MCF 10A (cell line): Measurements from ENCODE around the gene HOXB5. TPM values are rescaled to one million over a fixed set of nuclear protein-coding genes. Genes with fewer than 3 reads are reported as not detected.

Source experiments
- BruUV-seq: library from RNA; stranded (reverse); fragments of 400-500 nt; replicated peaks from 2 replicates; lab custom pipeline; 2021; lab: Mats Ljungman, UMichigan
- CTCF ChIA-PET: fragments of 300-600 bp; sonication (Branson Sonifier 250); formaldehyde crosslinking; extraction: SDS; loops from one replicate; lab custom pipeline; 2021; ENCODE audit warnings: antibody characterized with exemption, inconsistent platforms; lab: Yijun Ruan, JAX
- POLR2A ChIA-PET: fragments of 300-600, 350-650 bp; sonication (Branson Sonifier 250); formaldehyde crosslinking; extraction: SDS; loops from one replicate; lab custom pipeline; 2020; ENCODE audit warnings: antibody characterized with exemption, inconsistent platforms; lab: Yijun Ruan, JAX
- DNase-seq: peaks from one replicate; pipeline ENCODE4 v3.0.0-alpha.2; 2018; ENCODE audit not compliant: unreplicated experiment
- H3K27ac Mint-ChIP-seq: one replicate; pipeline ENCODE4 v1.8.0; 2022; ENCODE audit warnings: mild to moderate bottlenecking, low read depth, mixed read lengths; ENCODE audit not compliant: unreplicated experiment
- H3K27me3 Mint-ChIP-seq: one replicate; pipeline ENCODE4 v1.8.0; 2022; ENCODE audit warnings: mixed read lengths; ENCODE audit not compliant: insufficient read depth, unreplicated experiment
- H3K36me3 Mint-ChIP-seq: one replicate; pipeline ENCODE4 v1.8.0; 2022; ENCODE audit warnings: mild to moderate bottlenecking, moderate library complexity, mixed read lengths; ENCODE audit not compliant: insufficient read depth, unreplicated experiment
- H3K4me1 Mint-ChIP-seq: one replicate; pipeline ENCODE4 v1.8.0; 2022; ENCODE audit warnings: mixed read lengths; ENCODE audit not compliant: insufficient read depth, unreplicated experiment
- H3K4me3 Mint-ChIP-seq: one replicate; pipeline ENCODE4 v1.8.0; 2022; ENCODE audit warnings: mild to moderate bottlenecking, moderate library complexity, mixed read lengths; ENCODE audit not compliant: unreplicated experiment
- H3K9me3 Mint-ChIP-seq: one replicate; pipeline ENCODE4 v1.8.0; 2022; ENCODE audit warnings: mixed read lengths; ENCODE audit not compliant: unreplicated experiment
- CTCF ChIP-seq: fragments of 200-600 bp; IDR thresholded peaks from one replicate; pipeline ENCODE4 v1.8.0; 2022; ENCODE audit warnings: antibody characterized with exemption, mild to moderate bottlenecking; ENCODE audit not compliant: unreplicated experiment
- intact Hi-C: fragments of 100-400 bp; cut with micrococcal nuclease; formaldehyde crosslinking; loops from 2 replicates; pipeline ENCODE4 v1.14.1; 2022
- total RNA-seq: library from RNA; stranded (reverse); gene quantifications from 2 replicates; pipeline ENCODE4 v1.2.3, GENCODE V29; 2022

The HOXB5 gene
- total RNA-seq, 1 experiment from 2014 or later: not detected

GRCh38 chr17:48597528-48597777 is 3.9 kb upstream of the HOXB5 start:
- no TSS peak for BruUV-seq
- peak overlapping the region; percentile 66 for H3K4me3 Mint-ChIP-seq
- ChIA-PET POLR2A (no interaction called here), CTCF (interaction anchor here (0.7 kb wide), 1 partner anchor 205 kb away, joined by 3 read pairs; no protein-coding TSS in a partner anchor)
- TF ChIP-seq CTCF: no peak
- peak overlapping the region; percentile 46 for H3K27ac Mint-ChIP-seq
- no peaks in the 10 kb centered on the region for H3K36me3 Mint-ChIP-seq
- intact Hi-C loops: no loop called here
- peaks cover 56% of the 10 kb centered on the region for H3K27me3 Mint-ChIP-seq
- no peaks in the 10 kb centered on the region for H3K4me1 Mint-ChIP-seq
- H3K9me3 Mint-ChIP-seq: no peaks in the 10 kb centered on the region
- no peak for DNase-seq

- intact Hi-C loops: no loop called here
- H3K4me1 Mint-ChIP-seq: no peaks in the 10 kb centered on the region
Measured at GRCh38 chr17:48596735-48597527, 3.4 kb upstream of the HOXB5 start.

DNA sequence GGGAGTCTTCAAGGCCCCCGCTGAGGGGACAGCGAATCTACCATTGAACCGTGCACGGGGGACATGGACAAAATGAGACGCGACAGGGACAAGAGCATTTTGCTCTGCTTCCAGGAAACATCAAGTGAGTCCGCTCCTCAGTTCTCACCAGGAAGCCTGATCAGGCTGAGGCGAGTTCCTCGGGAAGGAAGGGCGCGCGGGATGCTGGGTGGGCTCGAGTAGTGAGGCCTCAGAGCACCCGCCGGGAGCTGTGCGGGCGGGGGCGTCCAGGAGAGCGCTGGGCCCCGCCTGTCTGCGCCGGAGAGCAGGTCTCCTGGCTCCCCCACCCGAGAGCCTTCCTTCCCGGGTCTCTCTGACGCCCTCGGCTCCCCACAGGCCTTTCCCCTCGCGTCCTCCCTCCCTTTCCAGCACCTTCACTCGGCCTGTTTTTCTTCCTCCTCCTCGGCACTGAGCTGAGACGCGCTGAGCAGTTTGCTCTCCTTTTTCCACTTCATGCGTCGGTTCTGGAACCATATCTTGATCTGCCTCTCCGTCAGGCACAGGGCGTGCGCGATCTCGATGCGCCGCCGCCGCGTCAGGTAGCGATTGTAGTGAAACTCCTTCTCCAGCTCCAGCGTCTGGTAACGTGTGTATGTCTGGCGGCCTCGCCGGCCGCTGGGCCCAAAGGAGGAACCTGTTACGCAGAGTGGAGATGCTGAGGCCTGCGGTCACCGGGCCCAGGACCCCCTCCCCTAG is 2.6 kb upstream of the HOXB5 start:
- no peak for TF ChIP-seq CTCF

More at GRCh38 chr17:48596735-48597527, 3.4 kb upstream of the HOXB5 start:
- no peak for DNase-seq
- H3K27ac Mint-ChIP-seq: peak overlapping the region; percentile 46
- POLR2A ChIA-PET: no interaction called here
- peaks cover 50% of the 10 kb centered on the region for H3K27me3 Mint-ChIP-seq
- BruUV-seq: no TSS peak
- H3K9me3 Mint-ChIP-seq: no peaks in the 10 kb centered on the region
- TF ChIP-seq CTCF: no peak
- H3K4me3 Mint-ChIP-seq: peak overlapping the region; percentile 66
- CTCF ChIA-PET: interaction anchor here (0.7 to 0.8 kb wide), 2 partner anchors 118 to 205 kb away, joined by 3 to 4 read pairs; no protein-coding TSS in a partner anchor
- no peaks in the 10 kb centered on the region for H3K36me3 Mint-ChIP-seq

More for the DNA sequence above, 2.6 kb upstream of the HOXB5 start:
- H3K27ac Mint-ChIP-seq: no peak overlapping the region
- peaks cover 44% of the 10 kb centered on the region for H3K27me3 Mint-ChIP-seq
- no peaks in the 10 kb centered on the region for H3K4me1 Mint-ChIP-seq
- no peak overlapping the region for H3K4me3 Mint-ChIP-seq
- BruUV-seq: no TSS peak
- no peaks in the 10 kb centered on the region for H3K36me3 Mint-ChIP-seq
- ChIA-PET POLR2A (no interaction called here), CTCF (interaction anchor here (0.6 to 0.8 kb wide), 2 partner anchors 117 to 775 kb away, joined by 3 to 4 read pairs; no protein-coding TSS in a partner anchor)
- intact Hi-C loops: loop anchor here (2.0 kb wide), 1 partner anchor 259 kb away; no protein-coding TSS in a partner anchor
- no peak for DNase-seq
- H3K9me3 Mint-ChIP-seq: no peaks in the 10 kb centered on the region
